Central memory CD8-positive, alpha-beta T cell (primary cell): Measurements from ENCODE around the gene CACNB2.

Source experiments
- ATAC-seq: fragments of 150-1000 bp; cut with Tn5 transposase; replicated peaks from 2 replicates; pipeline ENCODE4 v1.10.0; 2022; ENCODE audit warnings: mild to moderate bottlenecking, moderate FRiP score, moderate number of reproducible peaks; ENCODE audit not compliant: poor library complexity, severe bottlenecking; ENCODE audit errors: extremely low read depth
- DNase-seq, 2 donors: peaks; one replicate each; pipeline ENCODE4 v3.0.0; 2021; ENCODE audit warnings: low spot score in 2 of 2
- H3K27ac Mint-ChIP-seq: one replicate; pipeline ENCODE4 v1.8.0; 2022; ENCODE audit warnings: low read depth, mild to moderate bottlenecking, moderate library complexity, mixed read lengths
- H3K27me3 Mint-ChIP-seq: one replicate; pipeline ENCODE4 v1.8.0; 2022; ENCODE audit warnings: mixed read lengths
- H3K36me3 Mint-ChIP-seq: one replicate; pipeline ENCODE4 v1.8.0; 2022; ENCODE audit warnings: mild to moderate bottlenecking, moderate library complexity, mixed read lengths; ENCODE audit not compliant: insufficient read depth
- H3K4me1 Mint-ChIP-seq: one replicate; pipeline ENCODE4 v1.8.0; 2022; ENCODE audit warnings: mixed read lengths
- H3K4me3 Mint-ChIP-seq: one replicate; pipeline ENCODE4 v1.8.0; 2022; ENCODE audit warnings: mild to moderate bottlenecking, moderate library complexity, mixed read lengths
- H3K9me3 Mint-ChIP-seq: one replicate; pipeline ENCODE4 v1.8.0; 2022; ENCODE audit warnings: mixed read lengths

CACNB2 gene

GRCh38 chr10:18532881-18533535, 392.8 kb downstream of the CACNB2 start:
- Mint-ChIP-seq H3K9me3 (no peaks in the 10 kb centered on the region), H3K4me3 (no peak overlapping the region), H3K36me3 (peaks cover 5% of the 10 kb centered on the region), H3K4me1 (no peaks in the 10 kb centered on the region), H3K27ac (no peak overlapping the region), H3K27me3 (no peaks in the 10 kb centered on the region)
- ATAC-seq (no peak), DNase-seq (no peak)

DNA sequence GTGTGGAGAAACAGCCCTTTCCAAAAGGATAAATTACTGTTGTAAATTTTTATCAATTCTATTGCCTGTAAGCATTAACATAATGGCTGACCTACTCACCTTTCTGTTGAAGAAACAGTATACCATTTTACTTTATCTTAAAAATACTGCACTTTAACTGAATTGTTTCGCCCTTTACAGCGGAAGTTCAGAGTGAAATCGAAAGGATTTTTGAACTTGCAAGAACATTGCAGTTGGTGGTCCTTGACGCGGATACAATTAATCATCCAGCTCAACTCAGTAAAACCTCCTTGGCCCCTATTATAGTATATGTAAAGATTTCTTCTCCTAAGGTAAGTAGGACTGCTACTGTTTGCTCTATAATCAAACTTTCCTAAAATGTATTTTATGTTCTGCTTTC, 393.7 kb downstream of the CACNB2 start:
- ATAC-seq (no peak), DNase-seq (no peak)
- Mint-ChIP-seq H3K27ac (no peak overlapping the region), H3K9me3 (no peaks in the 10 kb centered on the region), H3K27me3 (no peaks in the 10 kb centered on the region), H3K4me3 (no peak overlapping the region), H3K36me3 (peaks cover 5% of the 10 kb centered on the region), H3K4me1 (no peaks in the 10 kb centered on the region)

GRCh38 chr10:18539335-18539734, 399.1 kb downstream of the CACNB2 start:
- no peaks in the 10 kb centered on the region for H3K9me3 Mint-ChIP-seq
- H3K27me3 Mint-ChIP-seq = no peaks in the 10 kb centered on the region
- no peak overlapping the region for H3K4me3 Mint-ChIP-seq
- ATAC-seq = no peak
- no peak overlapping the region for H3K27ac Mint-ChIP-seq
- no peaks in the 10 kb centered on the region for H3K4me1 Mint-ChIP-seq
- peaks cover 12% of the 10 kb centered on the region for H3K36me3 Mint-ChIP-seq
- no peak for DNase-seq

GRCh38 chr10:18540195-18540594, 400.0 kb downstream of the CACNB2 start:
- DNase-seq (no peak), ATAC-seq (no peak)
- H3K4me1 Mint-ChIP-seq = no peaks in the 10 kb centered on the region
- no peak overlapping the region for H3K4me3 Mint-ChIP-seq
- H3K27me3 Mint-ChIP-seq = no peaks in the 10 kb centered on the region
- H3K36me3 Mint-ChIP-seq = peaks cover 13% of the 10 kb centered on the region
- no peak overlapping the region for H3K27ac Mint-ChIP-seq
- H3K9me3 Mint-ChIP-seq = no peaks in the 10 kb centered on the region

GRCh38 chr10:18542832-18543231, 402.6 kb downstream of the CACNB2 start:
- DNase-seq = no peak
- no peaks in the 10 kb centered on the region for H3K27me3 Mint-ChIP-seq
- peaks cover 16% of the 10 kb centered on the region for H3K36me3 Mint-ChIP-seq
- no peak for ATAC-seq
- H3K27ac Mint-ChIP-seq = no peak overlapping the region
- no peak overlapping the region for H3K4me3 Mint-ChIP-seq
- no peaks in the 10 kb centered on the region for H3K9me3 Mint-ChIP-seq
- H3K4me1 Mint-ChIP-seq = no peaks in the 10 kb centered on the region

DNA sequence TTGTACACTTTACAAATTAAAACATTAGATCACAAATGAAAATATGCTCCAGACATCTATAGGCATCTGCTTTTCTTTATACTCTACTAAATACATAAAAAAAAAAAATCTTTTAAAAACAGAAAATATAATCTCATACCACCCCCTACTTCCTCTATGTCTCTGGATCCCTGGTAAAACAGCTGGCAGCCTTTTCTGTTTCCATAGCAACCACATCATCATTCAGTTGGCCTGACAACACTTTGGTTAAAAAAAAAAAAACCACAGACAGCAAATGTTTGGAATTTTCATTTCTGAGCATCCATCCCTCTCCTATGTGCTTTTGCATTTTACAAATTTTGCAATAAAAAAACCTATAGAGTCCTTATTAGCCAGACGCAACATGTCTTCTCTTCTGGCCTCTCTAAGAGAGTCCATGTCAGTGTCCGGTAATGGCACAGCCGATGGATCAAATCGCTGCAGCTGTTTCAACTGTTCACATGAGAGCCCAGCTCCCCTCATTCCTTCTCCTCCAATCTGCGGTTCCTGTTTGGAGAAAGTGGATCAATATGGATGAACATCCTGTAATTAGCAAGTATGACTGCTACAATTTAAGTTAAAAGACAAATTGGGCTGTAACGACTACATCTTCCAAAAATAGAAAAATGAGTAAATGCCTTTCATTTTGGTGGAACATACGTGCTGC, 405.5 kb downstream of the CACNB2 start:
- H3K4me3 Mint-ChIP-seq = no peak overlapping the region
- no peak for ATAC-seq
- DNase-seq = no peak
- no peaks in the 10 kb centered on the region for H3K27me3 Mint-ChIP-seq
- H3K9me3 Mint-ChIP-seq = no peaks in the 10 kb centered on the region
- H3K27ac Mint-ChIP-seq = no peak overlapping the region
- peaks cover 21% of the 10 kb centered on the region for H3K36me3 Mint-ChIP-seq
- H3K4me1 Mint-ChIP-seq = no peaks in the 10 kb centered on the region

DNA sequence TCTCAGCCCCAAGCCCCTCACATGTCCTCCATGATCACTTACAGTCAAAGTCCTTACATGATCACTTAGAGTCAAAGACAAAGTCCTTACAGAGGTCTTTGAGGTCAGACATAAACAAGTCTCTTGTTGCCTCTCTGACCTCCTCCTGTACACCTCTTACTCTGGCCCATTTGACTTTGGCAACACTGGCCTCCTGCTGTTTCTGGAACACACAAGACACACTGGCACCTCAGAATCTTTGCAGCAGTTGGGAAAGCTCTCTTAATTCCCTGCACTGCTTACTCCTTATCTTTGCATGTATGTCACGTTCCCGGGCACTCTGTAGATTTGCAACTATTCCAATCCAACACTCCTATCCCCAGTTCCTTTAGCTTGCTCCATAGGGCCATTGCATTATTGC, 408.9 kb downstream of the CACNB2 start:
- H3K27ac Mint-ChIP-seq = no peak overlapping the region
- H3K27me3 Mint-ChIP-seq = no peaks in the 10 kb centered on the region
- H3K4me1 Mint-ChIP-seq = no peaks in the 10 kb centered on the region
- no peaks in the 10 kb centered on the region for H3K9me3 Mint-ChIP-seq
- peaks cover 16% of the 10 kb centered on the region for H3K36me3 Mint-ChIP-seq
- no peak overlapping the region for H3K4me3 Mint-ChIP-seq
- no peak for ATAC-seq
- no peak for DNase-seq

GRCh38 chr10:18551473-18551872, 411.2 kb downstream of the CACNB2 start:
- no peak overlapping the region for H3K4me3 Mint-ChIP-seq
- H3K27ac Mint-ChIP-seq = no peak overlapping the region
- DNase-seq = no peak

GRCh38 chr10:18554479-18554878, 414.3 kb downstream of the CACNB2 start:
- Mint-ChIP-seq H3K9me3 (no peaks in the 10 kb centered on the region), H3K4me3 (no peak overlapping the region), H3K27ac (no peak overlapping the region), H3K4me1 (no peaks in the 10 kb centered on the region), H3K27me3 (no peaks in the 10 kb centered on the region), H3K36me3 (peaks cover 5% of the 10 kb centered on the region)
- no peak for ATAC-seq
- no peak for DNase-seq

More at GRCh38 chr10:18551473-18551872, 411.2 kb downstream of the CACNB2 start:
- Mint-ChIP-seq H3K9me3 (no peaks in the 10 kb centered on the region), H3K36me3 (peaks cover 7% of the 10 kb centered on the region), H3K27me3 (no peaks in the 10 kb centered on the region), H3K4me1 (no peaks in the 10 kb centered on the region)
- ATAC-seq = no peak

GRCh38 chr10:18556522-18557147, 416.4 kb downstream of the CACNB2 start:
- Mint-ChIP-seq H3K4me3 (no peak overlapping the region), H3K4me1 (no peaks in the 10 kb centered on the region), H3K9me3 (no peaks in the 10 kb centered on the region), H3K27ac (no peak overlapping the region), H3K27me3 (no peaks in the 10 kb centered on the region), H3K36me3 (peaks cover under 1% of the 10 kb centered on the region)
- ATAC-seq (no peak), DNase-seq (no peak)

DNA sequence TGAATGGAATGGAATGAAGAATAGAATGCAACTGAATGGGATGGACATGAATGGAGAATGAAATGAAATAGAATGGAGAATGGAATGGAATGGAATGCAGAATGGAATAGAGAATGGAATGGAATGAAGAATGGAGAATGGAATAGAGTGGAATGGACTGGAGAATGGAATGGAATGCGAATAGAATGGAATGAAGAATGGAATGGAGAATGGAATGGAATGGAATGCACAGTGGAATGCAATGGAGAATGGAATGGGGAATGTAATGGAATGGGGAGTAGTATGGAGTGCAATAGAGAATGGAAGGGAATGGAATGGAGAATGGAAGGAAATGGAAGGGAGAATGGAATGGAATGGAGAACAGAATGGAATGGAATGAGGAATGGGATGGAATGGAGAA, 417.7 kb downstream of the CACNB2 start:
- Mint-ChIP-seq H3K4me1 (no peaks in the 10 kb centered on the region), H3K27ac (no peak overlapping the region), H3K4me3 (no peak overlapping the region), H3K9me3 (no peaks in the 10 kb centered on the region), H3K36me3 (no peaks in the 10 kb centered on the region), H3K27me3 (no peaks in the 10 kb centered on the region)
- ATAC-seq = no peak
- no peak for DNase-seq

GRCh38 chr10:18561861-18562551, 421.8 kb downstream of the CACNB2 start:
- no peak for ATAC-seq
- Mint-ChIP-seq H3K27ac (no peak overlapping the region), H3K9me3 (no peaks in the 10 kb centered on the region), H3K36me3 (no peaks in the 10 kb centered on the region), H3K4me3 (no peak overlapping the region), H3K4me1 (no peaks in the 10 kb centered on the region), H3K27me3 (no peaks in the 10 kb centered on the region)
- DNase-seq = no peak
